HS-5 (cell line): ENCODE results near the gene PCDHA12.
"Not testable (repeated sequence)": the region's sequence is repeated elsewhere in the genome, so short reads cannot be mapped to it uniquely, and the experiment has no call there.

ENCODE experiments used
- DNase-seq: peaks from one replicate; pipeline ENCODE4 v3.0.0-alpha.2; 2012; ENCODE audit warnings: low read depth

PCDHA12 gene

GRCh38 chr5:140875085-140876065 is at the start of gene PCDHA12:
TSS of gene PCDHA12 (plus strand) at chr5:140875308. CDS start at chr5:140875473, 165 bp downstream.
- no peak for DNase-seq

GRCh38 chr5:140827704-140828361 is 47.3 kb upstream of the PCDHA12 start, which contains the start of gene PCDHA6:
TSS of gene PCDHA6 (plus strand) at chr5:140827960. CDS start at chr5:140828092, 132 bp downstream.
- DNase-seq = no peak

GRCh38 chr5:140828362-140828737 is 46.8 kb upstream of the PCDHA12 start:
- no peak for DNase-seq

GRCh38 chr5:140829511-140830501 is 45.3 kb upstream of the PCDHA12 start:
- DNase-seq = not testable (repeated sequence)

- DNase-seq = no peak
Measured at GRCh38 chr5:140833993-140834392, 41.1 kb upstream of the PCDHA12 start, which contains the start of gene PCDHA7. TSS of gene PCDHA7 (plus strand) at chr5:140834269. CDS start at chr5:140834384, 115 bp downstream.

GRCh38 chr5:140834439-140835008 is 40.6 kb upstream of the PCDHA12 start:
- not testable (repeated sequence) for DNase-seq

- no peak for DNase-seq
Measured at GRCh38 chr5:140835622-140836510, 39.2 kb upstream of the PCDHA12 start.

GRCh38 chr5:140840978-140841962 is 33.8 kb upstream of the PCDHA12 start, which contains the start of gene PCDHA8:
TSS of gene PCDHA8 (plus strand) at chr5:140841187. CDS start at chr5:140841322, 135 bp downstream.
- no peak for DNase-seq

- DNase-seq = no peak
Measured at GRCh38 chr5:140842798-140843733, 32.0 kb upstream of the PCDHA12 start.

GRCh38 chr5:140848139-140849102 is 26.7 kb upstream of the PCDHA12 start, which contains the start of gene PCDHA9:
TSS of gene PCDHA9 (plus strand) at chr5:140848382. CDS start at chr5:140848496, 114 bp downstream.
- DNase-seq = not testable (repeated sequence)

GRCh38 chr5:140849831-140850634 is 25.1 kb upstream of the PCDHA12 start:
- not testable (repeated sequence) for DNase-seq

GRCh38 chr5:140855772-140856674 is 19.1 kb upstream of the PCDHA12 start, which contains the start of gene PCDHA10:
TSS of gene PCDHA10 (plus strand) at chr5:140855897. CDS start at chr5:140856049, 152 bp downstream.
- DNase-seq = no peak

GRCh38 chr5:140857177-140857986 is 17.7 kb upstream of the PCDHA12 start:
- no peak for DNase-seq

GRCh38 chr5:140857987-140858240 is 17.2 kb upstream of the PCDHA12 start:
- DNase-seq = no peak
